Testis (tissue), 3 donors: ENCODE measurements around the gene HSDL1. TPM values are rescaled to one million over a fixed set of nuclear protein-coding genes. Genes with fewer than 3 reads are reported as not detected.

ENCODE experiments used
- DNase-seq: peaks from one replicate; pipeline ENCODE4 v3.0.0-alpha.2; 2019
- H3K27ac ChIP-seq, 2 donors: fragments of 200-600 bp; sonication (generic); one replicate each; pipeline ENCODE4 v1.5.1; 2019
- H3K27me3 ChIP-seq: fragments of 200-600 bp; sonication (generic); one replicate; pipeline ENCODE4 v1.5.1; 2019
- H3K36me3 ChIP-seq: fragments of 200-600 bp; sonication (generic); one replicate; pipeline ENCODE4 v1.5.1; 2017; ENCODE audit warnings: low read depth; ENCODE audit errors: missing control alignments
- H3K4me1 ChIP-seq: fragments of 200-600 bp; sonication (generic); one replicate; pipeline ENCODE4 v1.5.1; 2019
- H3K4me3 ChIP-seq, 2 donors: fragments of 200-600 bp; sonication (generic); one replicate each; pipeline ENCODE4 v1.5.1; 2017 to 2019
- H3K9me3 ChIP-seq: fragments of 200-600 bp; sonication (generic); one replicate; pipeline ENCODE4 v1.5.1; 2017
- POLR2A ChIP-seq: fragments of 450-650 bp; IDR thresholded peaks from one replicate; pipeline ENCODE4 v1.6.1; 2017; ENCODE audit warnings: antibody characterized with exemption, mild to moderate bottlenecking, moderate library complexity
- WGBS, 2 donors: methylation state at CpG; one replicate each; pipeline ENCODE4 v1.1.5; 2018; 5-methylcytosine and 5-hydroxymethylcytosine counted together
- intact Hi-C: fragments of 100-400 bp; cut with DNase I; formaldehyde crosslinking; loops from one replicate; pipeline ENCODE4 v1.15.1; 2023; ENCODE audit warnings: low total_unique reads
- polyA plus RNA-seq: library from polyadenylated mRNA; stranded (reverse); fragments of 350-450 nt; fragmentation: Illumina TruSeq; extraction: RNeasy Lipid Tissue Mini Kit (QIAGEN cat#74804); gene quantifications from one replicate; pipeline ENCODE4 v1.2.3, GENCODE V29; 2014; ENCODE audit warnings: low read depth, low replicate concordance; ENCODE audit not compliant: insufficient read depth
- total RNA-seq, 2 donors: library from RNA; depleted of rRNA; stranded (reverse); fragments of >200 nt; gene quantifications; one replicate each; pipeline ENCODE4 v1.2.3, GENCODE V29; 2016
- TF ChIP-seq, protein P1 (sequence below), 3 experiments: fragments of 450-650 bp in 2 of 3; fragments of 200-600 bp in 1 of 3; sonication (generic) in 1 of 3; IDR thresholded peaks; one replicate each; pipeline ENCODE4 v1.5.1; 2016 to 2019; ENCODE audit warnings: antibody characterized with exemption in 3 of 3, mild to moderate bottlenecking in 2 of 3, moderate library complexity in 1 of 3

HSDL1 gene
- total and polyA plus RNA-seq, 3 donors from 2014 or later = 29.0 to 37.9 (median 31.3) TPM

GRCh38 chr16:84107921-84108320 is 37.1 kb downstream of the HSDL1 start:
- H3K9me3 ChIP-seq = no peaks in the 10 kb centered on the region
- no peaks in the 10 kb centered on the region for H3K27me3 ChIP-seq
- no peak overlapping the region for H3K27ac ChIP-seq
- intact Hi-C loops = no loop called here
- DNase-seq = no peak
- WGBS, 2 donors = 72 to 81% methylated on average over 2 of the region's 2 CpGs
- H3K36me3 ChIP-seq = no peaks in the 10 kb centered on the region
- H3K4me1 ChIP-seq = peaks cover 2% of the 10 kb centered on the region
- TF ChIP-seq, protein P1, sequence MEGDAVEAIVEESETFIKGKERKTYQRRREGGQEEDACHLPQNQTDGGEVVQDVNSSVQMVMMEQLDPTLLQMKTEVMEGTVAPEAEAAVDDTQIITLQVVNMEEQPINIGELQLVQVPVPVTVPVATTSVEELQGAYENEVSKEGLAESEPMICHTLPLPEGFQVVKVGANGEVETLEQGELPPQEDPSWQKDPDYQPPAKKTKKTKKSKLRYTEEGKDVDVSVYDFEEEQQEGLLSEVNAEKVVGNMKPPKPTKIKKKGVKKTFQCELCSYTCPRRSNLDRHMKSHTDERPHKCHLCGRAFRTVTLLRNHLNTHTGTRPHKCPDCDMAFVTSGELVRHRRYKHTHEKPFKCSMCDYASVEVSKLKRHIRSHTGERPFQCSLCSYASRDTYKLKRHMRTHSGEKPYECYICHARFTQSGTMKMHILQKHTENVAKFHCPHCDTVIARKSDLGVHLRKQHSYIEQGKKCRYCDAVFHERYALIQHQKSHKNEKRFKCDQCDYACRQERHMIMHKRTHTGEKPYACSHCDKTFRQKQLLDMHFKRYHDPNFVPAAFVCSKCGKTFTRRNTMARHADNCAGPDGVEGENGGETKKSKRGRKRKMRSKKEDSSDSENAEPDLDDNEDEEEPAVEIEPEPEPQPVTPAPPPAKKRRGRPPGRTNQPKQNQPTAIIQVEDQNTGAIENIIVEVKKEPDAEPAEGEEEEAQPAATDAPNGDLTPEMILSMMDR (IDR thresholded peaks at IDR 0.05) = no peak
- no peak for TF ChIP-seq POLR2A
- H3K4me3 ChIP-seq = no peak overlapping the region

GRCh38 chr16:84105948-84106740 is 38.8 kb downstream of the HSDL1 start:
- intact Hi-C loops = no loop called here
- 79 to 83% methylated on average over 13 of the region's 13 CpGs for WGBS, 2 donors
- peaks cover 2% of the 10 kb centered on the region for H3K4me1 ChIP-seq
- TF ChIP-seq POLR2A = no peak
- TF ChIP-seq, protein P1 (IDR thresholded peaks at IDR 0.05) = no peak
- no peaks in the 10 kb centered on the region for H3K9me3 ChIP-seq
- H3K36me3 ChIP-seq = no peaks in the 10 kb centered on the region
- no peak overlapping the region for H3K4me3 ChIP-seq
- no peaks in the 10 kb centered on the region for H3K27me3 ChIP-seq
- H3K27ac ChIP-seq = no peak overlapping the region
- DNase-seq = no peak

DNA sequence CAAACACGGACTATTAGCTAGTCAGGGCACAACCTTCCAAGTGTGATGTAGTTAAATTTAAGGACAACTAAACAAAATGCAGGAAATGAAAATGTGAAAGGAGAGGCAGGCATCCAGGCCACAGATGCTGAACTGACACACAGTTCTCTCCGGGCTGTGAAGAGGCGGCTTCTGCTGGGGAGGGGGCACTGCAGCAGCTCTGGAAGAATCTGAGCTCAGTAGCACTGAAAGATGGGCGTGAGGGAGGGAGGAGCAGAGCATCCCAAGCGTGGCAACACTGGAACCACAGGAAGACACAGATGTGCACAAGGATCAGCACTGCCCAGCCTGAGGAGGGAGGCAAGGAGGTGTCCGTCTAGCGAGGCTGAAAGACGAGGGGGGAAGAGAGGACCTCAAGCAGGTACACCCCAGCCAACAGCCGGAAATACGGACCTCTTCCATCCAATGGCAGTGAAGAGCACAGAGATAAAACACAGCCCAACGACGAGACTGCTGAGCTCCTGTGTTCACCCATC is 39.6 kb downstream of the HSDL1 start:
- Histone ChIP-seq H3K27me3 (no peaks in the 10 kb centered on the region), H3K9me3 (no peaks in the 10 kb centered on the region), H3K36me3 (no peaks in the 10 kb centered on the region), H3K4me1 (peaks cover 2% of the 10 kb centered on the region), H3K4me3 (no peak overlapping the region), H3K27ac (no peak overlapping the region)
- 76 to 77% methylated on average over 12 of the region's 12 CpGs for WGBS, 2 donors
- TF ChIP-seq, protein P1 (IDR thresholded peaks at IDR 0.05) = no peak
- no peak for TF ChIP-seq POLR2A
- DNase-seq = no peak
- intact Hi-C loops = no loop called here

GRCh38 chr16:84104231-84104630 is 40.7 kb downstream of the HSDL1 start:
- Histone ChIP-seq H3K27me3 (no peaks in the 10 kb centered on the region), H3K27ac (no peak overlapping the region), H3K9me3 (no peaks in the 10 kb centered on the region), H3K36me3 (no peaks in the 10 kb centered on the region), H3K4me3 (no peak overlapping the region), H3K4me1 (peaks cover 2% of the 10 kb centered on the region)
- no peak for DNase-seq
- TF ChIP-seq, protein P1 (IDR thresholded peaks at IDR 0.05) = no peak
- no peak for TF ChIP-seq POLR2A
- 83 to 84% methylated on average over 3 of the region's 3 CpGs for WGBS, 2 donors
- intact Hi-C loops = no loop called here

- Histone ChIP-seq H3K9me3 (no peaks in the 10 kb centered on the region), H3K36me3 (no peaks in the 10 kb centered on the region), H3K27ac (no peak overlapping the region), H3K4me1 (peaks cover 2% of the 10 kb centered on the region), H3K4me3 (no peak overlapping the region), H3K27me3 (no peaks in the 10 kb centered on the region)
- intact Hi-C loops = no loop called here
- TF ChIP-seq, protein P1 (IDR thresholded peaks at IDR 0.05) = no peak
- TF ChIP-seq POLR2A = no peak
- DNase-seq = no peak
- 62 to 64% methylated on average over 5 of the region's 5 CpGs for WGBS, 2 donors
Observed at GRCh38 chr16:84103678-84104077, 41.3 kb downstream of the HSDL1 start.
